AG04450 (cell line): ENCODE measurements around the gene SMIM35. TPM values are rescaled to one million over a fixed set of nuclear protein-coding genes. Genes with fewer than 3 reads are reported as not detected.
"Not testable (repeated sequence)": the region's sequence is repeated elsewhere in the genome, so short reads cannot be mapped to it uniquely, and the experiment has no call there.

Source experiments
- CTCF ChIA-PET: fragments of 300-600, 350-600 bp; formaldehyde crosslinking; extraction: SDS; loops from one replicate; lab custom pipeline; 2022; ENCODE audit warnings: antibody characterized with exemption, inconsistent platforms; lab: Charles Lee
- POLR2A ChIA-PET: fragments of 350-600 bp; formaldehyde crosslinking; extraction: SDS; loops from one replicate; lab custom pipeline; 2021; ENCODE audit warnings: antibody characterized with exemption, inconsistent platforms; lab: Yijun Ruan, JAX
- DNase-seq: peaks from one replicate; pipeline ENCODE4 v3.0.0-alpha.2; 2011; ENCODE audit warnings: low read depth, low spot score
- H3K27ac ChIP-seq: one replicate; pipeline ENCODE4 v1.5.1; 2012; ENCODE audit warnings: low read depth, low read length, control low read depth
- H3K27me3 ChIP-seq: one replicate; pipeline ENCODE4 v1.6.0; 2012; ENCODE audit warnings: low read length; ENCODE audit not compliant: control insufficient read depth, insufficient read depth
- H3K4me3 ChIP-seq: 2 replicates; pipeline ENCODE4 v1.5.1; 2011; ENCODE audit warnings: mild to moderate bottlenecking, low read depth, low read length, control low read depth
- H3K9me3 ChIP-seq: 2 replicates; pipeline ENCODE4 v1.5.1; 2012; ENCODE audit warnings: low read length; ENCODE audit not compliant: control insufficient read depth, insufficient read depth
- polyA plus RNA-seq: library from polyadenylated mRNA; depleted of rRNA; stranded (reverse); fragments of >200 nt; gene quantifications from 2 replicates; pipeline ENCODE4 v1.2.3, GENCODE V29; 2011
- TF ChIP-seq, protein P1 (sequence below): IDR thresholded peaks from 2 replicates; pipeline ENCODE4 v1.5.1; 2011; ENCODE audit warnings: low read depth, low read length, control low read depth, inconsistent platforms

The SMIM35 gene
- polyA plus RNA-seq, 1 experiment = not detected

- Histone ChIP-seq H3K27me3 (no peaks in the 10 kb centered on the region), H3K9me3 (no peaks in the 10 kb centered on the region), H3K4me3 (no peak overlapping the region), H3K27ac (no peak overlapping the region)
- TF ChIP-seq, protein P1, sequence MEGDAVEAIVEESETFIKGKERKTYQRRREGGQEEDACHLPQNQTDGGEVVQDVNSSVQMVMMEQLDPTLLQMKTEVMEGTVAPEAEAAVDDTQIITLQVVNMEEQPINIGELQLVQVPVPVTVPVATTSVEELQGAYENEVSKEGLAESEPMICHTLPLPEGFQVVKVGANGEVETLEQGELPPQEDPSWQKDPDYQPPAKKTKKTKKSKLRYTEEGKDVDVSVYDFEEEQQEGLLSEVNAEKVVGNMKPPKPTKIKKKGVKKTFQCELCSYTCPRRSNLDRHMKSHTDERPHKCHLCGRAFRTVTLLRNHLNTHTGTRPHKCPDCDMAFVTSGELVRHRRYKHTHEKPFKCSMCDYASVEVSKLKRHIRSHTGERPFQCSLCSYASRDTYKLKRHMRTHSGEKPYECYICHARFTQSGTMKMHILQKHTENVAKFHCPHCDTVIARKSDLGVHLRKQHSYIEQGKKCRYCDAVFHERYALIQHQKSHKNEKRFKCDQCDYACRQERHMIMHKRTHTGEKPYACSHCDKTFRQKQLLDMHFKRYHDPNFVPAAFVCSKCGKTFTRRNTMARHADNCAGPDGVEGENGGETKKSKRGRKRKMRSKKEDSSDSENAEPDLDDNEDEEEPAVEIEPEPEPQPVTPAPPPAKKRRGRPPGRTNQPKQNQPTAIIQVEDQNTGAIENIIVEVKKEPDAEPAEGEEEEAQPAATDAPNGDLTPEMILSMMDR = no peak
- no peak for DNase-seq
- ChIA-PET CTCF (no interaction called here), POLR2A (interaction anchor here (0.6 kb wide), 1 partner anchor 286 kb away, joined by 7 read pairs; no protein-coding TSS in a partner anchor)
These were observed 78.4 kb downstream of the SMIM35 start for GRCh38 chr11:118008271-118008911.

DNA sequence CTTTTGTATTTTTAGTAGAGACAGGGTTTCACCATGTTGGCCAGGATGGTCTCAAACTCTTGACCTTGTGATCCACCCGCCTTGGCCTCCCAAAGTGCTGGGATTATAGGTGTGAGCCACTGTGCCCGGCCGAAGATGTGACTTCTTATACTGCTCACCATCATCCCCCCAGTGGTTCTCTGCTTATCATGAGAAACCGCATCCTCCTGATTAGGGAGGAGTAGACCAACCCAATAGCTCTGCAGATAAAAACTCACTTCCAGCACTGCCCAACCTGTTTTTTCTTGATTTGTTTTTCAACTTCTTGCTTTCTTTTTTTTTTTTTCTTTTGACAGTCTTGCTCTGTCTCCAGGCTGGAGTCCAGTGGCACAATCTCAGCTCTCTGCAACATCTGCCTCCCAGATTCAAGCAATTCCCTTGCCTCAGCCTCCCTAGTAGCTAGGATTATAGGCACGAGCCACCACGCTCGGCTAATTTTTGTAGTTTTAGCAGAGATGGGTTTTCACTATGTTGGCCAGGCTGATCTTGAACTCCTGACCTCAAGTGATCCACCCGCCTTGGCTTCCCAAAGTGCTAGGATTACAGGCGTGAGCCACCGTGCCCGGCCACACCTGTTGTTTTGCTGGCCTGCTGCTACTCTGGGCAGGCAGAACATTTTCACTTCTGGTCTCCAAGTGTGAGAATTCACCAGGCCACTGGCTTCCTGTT is 79.0 kb downstream of the SMIM35 start:
- CTCF ChIA-PET, H3K9me3 ChIP-seq, H3K4me3 ChIP-seq, H3K27ac ChIP-seq, H3K27me3 ChIP-seq, DNase-seq: not testable (repeated sequence)
- POLR2A ChIA-PET = interaction anchor here (0.6 kb wide), 1 partner anchor 286 kb away, joined by 7 read pairs; no protein-coding TSS in a partner anchor

- TF ChIP-seq, protein P1 = no peak
- Histone ChIP-seq H3K27me3 (peaks cover under 1% of the 10 kb centered on the region), H3K27ac (no peak overlapping the region), H3K9me3 (no peaks in the 10 kb centered on the region), H3K4me3 (no peak overlapping the region)
- POLR2A ChIA-PET = no interaction called here
- CTCF ChIA-PET = no interaction called here
- DNase-seq = no peak
These were observed 79.7 kb downstream of the SMIM35 start for GRCh38 chr11:118007040-118007439.

- no peaks in the 10 kb centered on the region for H3K9me3 ChIP-seq
- H3K27ac ChIP-seq = no peak overlapping the region
- TF ChIP-seq, protein P1 = no peak
- no peak overlapping the region for H3K4me3 ChIP-seq
- POLR2A ChIA-PET = no interaction called here
- DNase-seq = no peak
- peaks cover 3% of the 10 kb centered on the region for H3K27me3 ChIP-seq
- CTCF ChIA-PET = no interaction called here
These were observed 80.6 kb downstream of the SMIM35 start for GRCh38 chr11:118006153-118006534.

GRCh38 chr11:118005224-118006152 is 81.3 kb downstream of the SMIM35 start:
- no peak overlapping the region for H3K4me3 ChIP-seq
- no peak overlapping the region for H3K27ac ChIP-seq
- ChIA-PET POLR2A (no interaction called here), CTCF (interaction anchor here (1.1 kb wide), 1 partner anchor 198 kb away, joined by 3 read pairs; no protein-coding TSS in a partner anchor)
- H3K9me3 ChIP-seq = no peaks in the 10 kb centered on the region
- peaks cover 3% of the 10 kb centered on the region for H3K27me3 ChIP-seq
- DNase-seq = no peak
- TF ChIP-seq, protein P1 = no peak
